GM19023 (cell line): Measurements from ENCODE around the gene RNF20.
"Not testable (repeated sequence)": the region's sequence is repeated elsewhere in the genome, so short reads cannot be mapped to it uniquely, and the experiment has no call there.

Experiments used
- ATAC-seq: cut with Tn5 transposase; IDR thresholded peaks from one replicate; pipeline ENCODE4 v1.9.1; 2021; ENCODE audit warnings: mild to moderate bottlenecking, moderate library complexity; ENCODE audit not compliant: unreplicated experiment

RNF20 gene

DNA sequence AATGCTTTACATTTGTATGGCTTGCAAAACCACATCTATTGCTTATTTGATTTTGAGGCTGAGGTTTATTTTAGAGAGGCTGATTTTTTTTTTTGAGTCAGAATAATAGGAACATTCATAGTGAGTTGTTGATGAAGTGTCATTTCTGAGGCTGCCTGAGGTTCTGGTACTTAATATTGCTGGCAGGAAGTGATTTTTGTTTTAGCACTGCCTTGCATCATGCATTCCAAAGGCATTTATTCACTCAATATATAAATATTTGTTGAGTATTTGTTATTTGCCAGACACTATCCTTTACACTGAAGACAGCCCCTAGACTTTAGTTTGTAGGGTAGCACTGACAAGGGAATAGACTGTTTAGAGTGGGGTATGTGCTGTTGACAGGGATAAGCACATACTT lies 2.7 kb downstream of the RNF20 start:
- ATAC-seq: no peak

DNA sequence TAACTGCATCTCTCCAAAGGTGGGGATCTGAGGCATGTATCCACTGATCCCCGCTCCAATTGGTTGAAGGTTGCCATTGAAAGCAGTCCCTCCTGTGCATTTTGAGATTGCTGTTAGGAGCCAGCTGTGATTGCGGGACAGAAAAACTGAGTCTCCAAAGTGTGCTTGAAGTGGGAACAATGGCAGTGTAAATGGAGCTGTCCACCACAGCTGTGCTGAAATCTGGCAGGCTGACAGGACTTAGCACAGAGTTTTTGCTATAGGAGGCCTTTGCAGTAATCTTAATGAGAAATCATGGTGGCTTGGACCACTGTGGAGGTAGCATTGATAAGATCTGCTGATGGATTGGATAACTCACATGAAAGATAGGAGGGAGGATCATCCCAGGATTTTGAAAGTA lies 3.3 kb downstream of the RNF20 start:
- ATAC-seq: no peak

DNA sequence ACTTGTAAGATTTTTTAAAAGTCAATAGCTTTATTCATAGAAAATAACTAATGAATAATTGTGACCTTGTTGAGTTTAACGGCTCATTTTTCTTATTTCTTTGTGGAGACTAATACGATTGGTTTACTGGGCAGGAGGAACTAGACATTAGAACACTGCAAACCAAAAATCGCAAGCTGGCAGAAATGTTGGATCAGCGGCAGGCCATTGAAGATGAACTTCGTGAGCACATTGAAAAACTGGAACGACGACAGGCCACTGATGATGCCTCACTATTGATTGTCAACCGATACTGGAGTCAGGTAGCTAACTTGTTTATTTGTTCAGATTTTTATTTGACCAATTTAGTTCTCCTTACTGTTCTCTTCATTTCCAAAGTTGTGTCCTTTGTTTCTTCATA lies 6.4 kb downstream of the RNF20 start:
- no peak for ATAC-seq

DNA sequence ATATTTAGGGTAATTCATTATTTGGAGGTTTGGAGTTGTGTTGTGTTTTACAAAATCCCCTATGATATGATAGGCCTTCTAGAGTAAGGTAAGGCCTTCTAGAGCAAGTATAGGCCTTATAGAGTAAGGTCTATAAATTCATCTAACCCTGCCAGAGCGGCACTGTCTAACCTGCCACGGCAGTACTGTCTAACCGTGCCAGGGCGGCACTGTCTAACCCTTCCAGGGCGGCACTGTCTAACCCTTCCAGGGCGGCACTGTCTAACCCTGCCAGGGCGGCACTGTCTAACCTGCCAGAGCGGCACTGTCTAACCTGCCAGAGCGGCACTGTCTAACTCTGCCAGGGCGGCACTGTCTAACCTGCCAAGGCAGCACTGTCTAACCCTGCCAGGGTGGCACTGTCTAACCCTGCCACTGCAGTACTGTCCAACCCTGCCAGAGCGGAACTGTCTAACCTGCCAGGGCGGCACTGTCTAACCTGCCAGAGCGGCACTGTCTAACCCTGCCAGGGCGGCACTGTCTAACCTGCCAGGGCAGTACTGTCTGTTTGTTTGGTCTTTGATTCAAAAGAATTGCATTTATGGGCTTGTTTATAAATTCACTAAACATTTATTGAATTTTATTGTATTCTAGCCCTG lies 9.6 kb downstream of the RNF20 start:
- no peak for ATAC-seq

DNA sequence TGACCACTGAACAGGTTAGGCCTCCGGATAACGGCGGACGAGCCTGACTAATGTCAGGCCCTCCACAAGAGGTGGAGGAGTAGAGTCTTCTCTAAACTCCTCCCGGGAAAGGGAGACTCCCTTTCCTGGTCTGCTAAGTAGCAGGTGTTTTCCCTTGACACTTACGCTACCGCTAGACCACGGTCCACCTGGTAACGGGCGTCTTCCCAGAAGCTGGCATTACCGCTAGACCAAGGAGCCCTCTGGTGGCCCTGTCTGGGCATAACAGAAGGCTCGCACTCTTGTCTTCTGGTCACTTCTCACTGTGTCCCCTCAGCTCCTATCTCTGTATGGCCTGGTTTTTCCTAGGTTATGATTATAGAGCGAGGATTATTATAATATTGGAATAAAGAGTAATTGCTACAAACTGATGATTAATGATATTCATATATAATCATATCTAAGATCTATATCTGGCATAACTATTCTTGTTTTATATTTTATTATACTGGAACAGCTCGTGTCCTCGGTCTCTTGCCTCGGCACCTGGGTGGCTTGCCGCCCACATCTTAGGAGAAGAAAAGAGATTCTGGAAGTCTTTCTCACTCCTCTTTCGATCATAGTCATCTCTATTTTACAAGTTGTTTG lies 15.9 kb downstream of the RNF20 start:
- ATAC-seq: not testable (repeated sequence)

DNA sequence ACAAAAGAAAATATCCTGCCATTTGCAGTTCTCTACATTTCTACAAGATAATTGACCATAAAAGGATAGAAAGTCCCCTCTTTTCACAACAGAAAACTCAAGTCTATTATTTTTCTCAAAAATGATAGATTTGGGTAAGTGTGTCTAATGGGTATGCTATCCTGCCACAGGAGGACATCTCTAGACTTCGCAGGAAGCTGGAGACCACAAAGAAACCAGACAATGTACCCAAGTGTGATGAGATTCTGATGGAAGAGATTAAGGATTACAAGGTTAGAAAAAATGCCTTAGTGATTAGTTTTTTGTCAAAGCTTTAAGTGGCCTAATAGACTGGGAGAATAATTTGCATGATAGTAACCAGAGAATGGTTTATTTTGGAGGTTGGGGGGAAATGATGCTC lies 28.1 kb downstream of the RNF20 start:
- no peak for ATAC-seq

DNA sequence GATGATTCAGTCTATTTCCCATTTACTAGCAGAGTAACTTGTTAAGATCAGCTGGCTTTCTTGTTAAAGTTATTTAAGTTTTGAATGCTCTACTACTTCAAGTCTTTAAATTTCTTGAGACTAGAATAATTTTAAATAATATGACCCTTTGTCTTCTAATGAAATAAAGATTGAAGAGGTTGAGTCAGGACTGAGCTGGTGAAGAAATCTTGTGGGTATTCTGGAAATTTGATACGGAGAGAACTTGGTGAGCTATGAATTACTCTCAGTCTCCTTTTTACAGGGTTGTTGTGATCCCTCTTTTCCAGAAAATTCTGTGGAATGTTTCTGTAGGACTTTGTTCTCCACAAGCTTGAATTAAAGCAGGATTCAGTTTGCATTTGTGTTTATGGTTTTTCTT lies 29.3 kb downstream of the RNF20 start:
- no peak for ATAC-seq

DNA sequence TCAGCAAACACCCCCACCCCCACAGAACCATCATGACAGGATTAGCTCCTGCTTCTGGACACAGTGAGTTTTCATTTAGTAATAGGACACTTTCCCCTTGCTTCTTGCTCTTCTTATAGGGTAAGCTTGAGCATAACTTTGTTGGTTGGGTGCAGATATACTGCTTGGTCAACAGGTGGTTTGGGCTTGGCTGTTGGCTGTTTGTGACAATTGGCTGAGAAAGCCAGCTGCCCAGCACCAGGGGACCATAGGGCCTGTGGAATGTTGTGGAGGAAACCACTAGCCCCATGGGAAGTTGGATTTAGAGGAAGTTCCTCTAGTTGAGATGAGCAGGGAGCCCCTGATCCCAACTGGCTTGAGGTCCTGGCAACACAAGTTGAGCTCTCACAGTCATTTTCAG lies 30.6 kb downstream of the RNF20 start:
- no peak for ATAC-seq

DNA sequence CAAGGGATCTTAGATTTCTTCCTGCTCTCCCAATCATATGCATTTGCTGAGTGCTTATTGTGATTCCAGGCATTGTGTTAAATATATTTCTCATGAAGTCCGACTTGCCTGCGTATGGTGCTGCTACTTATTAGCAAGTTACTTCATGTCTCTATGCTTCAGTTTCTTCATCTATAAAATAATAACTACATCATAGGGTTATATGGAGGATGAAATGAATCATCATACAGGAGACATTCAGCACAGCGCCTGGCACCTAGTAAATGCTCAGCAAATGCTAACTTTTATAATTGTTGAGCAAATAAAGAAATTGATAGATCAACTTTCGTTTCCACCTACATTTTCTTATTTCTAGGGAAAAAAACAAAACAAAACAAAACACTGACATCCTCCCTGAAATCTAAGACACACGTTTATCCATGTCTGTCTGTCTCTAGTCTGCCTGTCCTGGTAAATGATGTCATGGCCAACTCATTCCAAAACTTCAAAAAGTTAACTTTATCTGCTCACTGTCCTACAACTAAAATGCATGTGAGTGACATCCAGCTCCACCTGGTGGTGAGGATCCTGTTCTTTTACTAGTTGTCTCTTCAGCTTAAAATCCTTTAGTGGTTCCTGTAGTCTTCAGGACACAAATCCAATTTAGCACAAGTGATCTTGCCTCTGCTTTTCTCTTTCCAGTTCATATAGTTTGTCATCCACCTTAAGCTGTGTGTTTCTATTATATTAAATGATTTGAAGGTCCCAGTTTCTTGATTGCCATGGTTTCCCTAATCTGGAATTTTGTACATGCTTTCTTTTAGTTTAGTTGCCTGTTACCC lies 33.5 kb downstream of the RNF20 start:
- ATAC-seq: no peak

DNA sequence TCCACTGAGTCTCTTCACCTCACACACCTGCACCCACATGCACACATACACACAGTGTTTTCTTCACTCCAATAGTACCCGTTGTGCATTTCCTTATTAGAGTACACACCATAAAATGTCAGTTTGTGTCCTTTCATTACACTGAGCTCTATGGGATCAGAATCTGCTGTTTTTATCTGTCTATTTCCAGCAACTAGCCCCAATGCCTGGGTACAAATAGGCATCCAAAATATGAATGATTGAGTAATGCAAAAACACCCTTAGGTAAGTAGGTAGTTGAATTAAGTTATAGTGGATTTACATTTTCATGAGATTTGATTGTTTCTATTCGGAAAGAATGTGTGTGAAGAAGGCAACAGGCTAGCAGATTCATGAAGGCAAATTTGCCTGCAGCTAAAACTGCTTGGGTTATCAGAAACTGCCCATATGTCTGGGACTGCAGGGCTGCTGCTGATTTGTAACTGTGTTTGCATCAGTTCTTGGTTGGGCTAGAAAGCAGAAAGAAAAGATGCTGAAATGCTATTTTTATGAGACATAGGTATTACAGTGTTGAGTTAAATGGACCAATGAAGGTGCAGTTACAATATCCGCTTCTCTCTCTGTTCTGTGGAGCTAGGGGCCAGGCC lies 34.2 kb downstream of the RNF20 start:
- no peak for ATAC-seq

DNA sequence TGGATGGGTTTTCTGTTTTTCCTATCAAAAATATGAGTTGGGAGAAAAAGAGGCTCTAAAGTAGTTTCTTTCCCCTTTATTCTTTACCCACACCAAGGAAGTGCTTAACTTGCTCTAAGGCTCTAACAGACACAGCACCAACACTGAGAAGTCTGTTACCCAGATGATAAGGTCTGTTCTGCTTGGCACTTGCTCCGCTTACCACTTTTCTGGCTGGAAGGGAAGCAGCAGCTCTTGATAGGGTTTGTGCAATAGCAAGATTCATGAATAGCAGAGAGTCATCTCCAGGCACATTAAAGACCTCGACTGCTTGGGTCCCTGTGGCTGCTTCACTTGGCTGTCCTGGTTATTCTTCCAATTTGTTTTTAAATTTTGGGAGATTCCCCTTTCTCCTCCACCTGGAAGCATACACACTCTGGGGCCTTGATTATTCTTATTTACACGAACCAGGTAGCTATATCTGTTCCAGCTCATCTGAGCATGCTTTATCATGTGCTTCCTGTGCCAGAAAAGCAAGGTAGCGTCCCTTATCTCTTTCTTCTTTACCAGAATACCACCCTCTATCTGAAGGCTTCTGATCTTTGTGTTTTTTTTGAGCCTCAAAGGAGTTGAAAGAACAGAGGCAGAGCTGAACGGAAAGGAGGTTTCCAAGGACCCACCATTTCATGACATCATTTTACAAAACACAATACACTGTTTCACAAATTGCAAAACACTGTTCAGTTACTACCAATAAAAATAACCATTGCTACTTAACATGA lies 36.3 kb downstream of the RNF20 start:
- ATAC-seq: no peak

DNA sequence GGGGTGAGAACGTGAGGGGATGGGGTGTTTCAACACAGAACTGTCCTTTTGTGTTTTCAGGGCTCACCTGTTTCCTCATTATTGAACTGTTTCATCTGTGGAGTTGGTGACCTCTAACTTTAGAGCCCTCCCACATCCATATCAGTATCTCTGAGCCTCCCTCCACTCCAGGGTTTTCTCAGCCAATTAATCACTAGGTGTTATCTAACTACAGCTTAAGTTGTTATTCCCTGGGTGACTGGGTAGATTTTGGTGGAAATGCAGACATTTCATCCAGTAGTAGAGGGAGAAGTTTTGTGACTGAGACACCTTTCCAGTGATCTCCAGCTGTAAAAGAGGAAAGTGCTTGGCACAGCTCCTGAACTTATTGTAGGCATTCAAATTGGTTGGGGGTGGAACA lies 37.5 kb downstream of the RNF20 start:
- no peak for ATAC-seq

DNA sequence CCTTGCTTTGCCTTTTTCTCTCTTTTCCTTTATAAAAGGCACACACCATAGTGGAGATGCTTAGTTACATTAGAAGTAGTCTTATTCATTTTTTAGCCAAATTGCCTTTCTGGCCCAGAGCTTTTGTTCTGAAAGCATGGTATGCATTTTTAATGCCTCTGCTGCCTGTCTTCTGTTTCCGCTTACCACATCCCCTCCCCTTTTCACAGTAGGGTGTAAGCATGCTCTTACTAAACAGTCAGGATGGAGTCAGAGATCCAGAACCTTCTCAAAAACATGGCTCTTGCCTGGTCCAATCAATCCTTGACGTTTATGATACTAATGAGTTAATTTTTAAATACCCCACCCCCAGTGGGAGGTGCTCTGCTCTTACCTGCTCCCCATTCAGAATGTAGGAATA lies 38.7 kb downstream of the RNF20 start:
- ATAC-seq: no peak

DNA sequence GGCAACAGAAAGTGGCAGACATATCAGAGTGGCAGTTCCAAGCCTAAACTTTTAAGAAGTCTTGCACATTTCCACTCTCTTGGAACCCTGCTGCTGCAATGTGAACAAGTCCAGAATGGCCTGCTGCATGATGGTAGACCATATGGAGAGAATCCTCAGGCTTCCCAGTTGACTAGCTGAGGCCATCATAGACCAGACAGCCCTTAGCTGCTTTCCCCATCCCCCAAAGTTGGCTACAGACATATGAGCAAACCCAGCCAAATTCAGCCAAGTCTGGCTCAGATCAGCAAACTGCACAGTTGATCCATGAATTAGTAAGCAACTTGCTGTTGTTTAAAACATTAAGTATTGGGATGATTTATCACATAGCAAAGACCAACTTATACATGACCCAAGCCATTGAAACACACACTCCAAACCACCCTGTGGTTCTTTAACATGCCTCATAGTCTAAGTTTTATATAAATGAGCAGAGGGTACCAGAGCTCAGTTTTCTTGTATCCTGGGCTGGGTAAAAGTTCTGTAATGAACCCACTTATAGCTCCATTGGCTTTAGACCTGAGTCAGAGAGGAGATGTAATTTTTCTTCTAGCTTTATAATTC lies 41.2 kb downstream of the RNF20 start:
- no peak for ATAC-seq

DNA sequence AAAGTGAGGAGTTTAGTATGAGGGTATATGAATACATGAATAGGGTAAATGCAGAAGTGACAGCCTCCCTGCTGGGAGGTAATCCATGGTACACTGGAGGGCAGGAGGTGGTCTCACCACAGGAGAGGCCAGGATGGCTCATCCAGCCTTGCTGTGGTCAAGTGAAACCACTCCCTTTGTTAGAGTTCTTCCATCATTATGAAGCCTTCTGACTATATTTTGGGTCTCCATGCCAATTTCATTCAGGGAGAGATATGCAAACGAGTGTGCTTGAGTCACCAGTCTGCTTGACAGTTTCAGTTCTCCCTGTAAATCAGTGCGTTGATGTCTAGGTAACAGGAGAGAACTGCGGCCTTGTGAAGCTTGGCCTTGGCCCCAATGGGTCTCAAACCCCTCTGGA lies 44.7 kb downstream of the RNF20 start:
- no peak for ATAC-seq

DNA sequence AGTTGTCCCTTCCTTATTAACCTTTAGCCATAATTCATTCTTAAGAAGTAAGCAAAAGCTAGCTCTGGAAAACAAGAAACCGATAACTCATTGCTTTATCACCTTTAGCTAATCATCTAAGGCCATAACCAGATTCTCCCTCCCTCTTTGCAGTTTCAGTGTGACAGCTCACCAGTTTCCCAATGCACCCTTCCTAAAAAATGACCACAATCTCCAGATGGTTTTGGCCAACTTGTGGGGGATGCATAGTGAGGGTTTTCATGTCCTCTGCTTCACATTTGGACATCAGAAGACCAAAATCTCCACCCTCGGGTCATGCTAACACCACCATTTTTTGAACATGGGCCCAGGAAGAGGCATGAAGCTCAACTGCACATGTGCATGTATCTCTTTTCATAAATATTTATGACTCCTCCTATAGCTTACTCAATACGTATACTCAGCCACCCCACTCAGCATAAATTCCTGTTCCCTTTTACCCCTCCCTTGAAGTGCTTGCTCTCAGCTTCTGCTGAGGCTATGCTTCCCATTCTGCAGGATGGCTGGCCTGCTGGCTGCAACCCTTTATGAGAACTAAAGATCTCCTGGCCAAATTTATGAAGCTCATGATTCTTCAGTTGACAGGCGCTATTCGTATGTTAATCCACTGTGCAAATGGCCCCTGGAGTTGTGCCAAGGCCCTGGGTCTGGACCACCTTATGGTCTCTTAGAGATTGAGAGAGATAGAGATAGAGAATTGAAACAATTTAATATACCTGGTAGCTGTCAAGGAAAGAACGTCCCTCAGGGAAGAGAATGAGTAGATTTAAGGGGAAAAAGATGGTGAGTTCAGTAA lies 46.3 kb downstream of the RNF20 start:
- no peak for ATAC-seq

DNA sequence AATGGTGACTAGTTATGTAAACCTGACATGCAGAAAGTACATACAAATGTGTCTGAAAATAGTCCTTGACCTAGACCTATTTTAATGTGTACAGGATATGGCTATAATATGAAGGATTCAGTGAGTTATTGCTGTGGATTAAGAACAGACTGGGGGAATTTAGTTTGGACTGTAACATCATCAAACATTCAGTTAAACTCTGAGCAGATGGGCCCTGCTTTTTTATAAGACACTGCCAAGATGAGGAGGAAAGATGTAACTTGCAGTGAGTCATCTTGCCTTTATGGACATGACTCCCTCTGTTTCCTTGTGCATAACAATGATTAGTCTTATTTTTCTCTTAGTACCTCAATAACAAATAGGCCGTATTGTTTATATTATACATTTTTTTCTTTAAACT lies 48.9 kb downstream of the RNF20 start:
- ATAC-seq: no peak

DNA sequence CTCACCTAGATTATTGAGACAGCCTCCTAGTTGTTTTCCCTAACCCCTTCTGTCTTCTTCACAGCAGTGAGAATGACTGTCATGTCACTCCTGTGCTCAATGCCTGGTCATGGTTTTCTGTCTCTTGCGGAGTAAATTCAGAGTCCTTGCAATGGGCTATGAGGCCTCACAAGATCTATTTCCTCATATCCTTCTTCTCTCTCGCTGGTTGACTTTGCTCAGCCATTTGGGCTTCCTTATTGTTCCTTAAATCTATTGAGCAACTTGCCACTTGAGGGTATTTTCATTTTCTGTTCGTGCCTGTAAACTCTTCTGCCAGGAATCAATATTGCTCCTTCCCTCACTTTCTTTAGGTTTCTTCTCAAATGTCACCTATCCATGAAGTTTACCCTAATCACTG lies 52.1 kb downstream of the RNF20 start:
- ATAC-seq: no peak

DNA sequence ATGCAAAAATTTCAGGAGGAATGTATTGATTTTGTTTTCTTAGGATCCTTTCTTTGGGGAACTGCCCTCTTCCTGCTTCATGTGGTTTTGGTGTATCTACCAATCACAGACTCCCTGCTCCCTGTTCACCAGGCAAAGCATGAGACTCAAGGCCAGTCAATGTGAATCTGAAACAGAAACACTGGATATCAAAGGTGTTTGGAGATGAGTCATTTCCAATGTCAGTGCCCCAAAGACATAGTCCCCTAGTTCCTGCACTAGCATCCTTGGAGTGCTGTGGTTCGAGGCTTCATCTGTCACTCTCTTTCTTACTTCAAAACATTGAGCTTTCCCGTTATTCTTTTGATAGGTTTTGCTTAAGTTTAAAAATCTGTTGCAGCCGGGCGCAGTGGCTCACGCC lies 53.0 kb downstream of the RNF20 start:
- peak; percentile 83 for ATAC-seq
